Measurements from ENCODE around the gene CTSL. TPM values are rescaled to one million over a fixed set of nuclear protein-coding genes. Genes with fewer than 3 reads are reported as not detected.
A peak's percentile ranks its signal among the peaks of the same experiment; 100 is the strongest.

The CTSL gene
- total and polyA plus RNA-seq, 2 experiments from 2014 or later = 401 to 402 TPM

- no peak overlapping the region for H2AFZ ChIP-seq
- H3K4me2 ChIP-seq (ENCODE audit: unreplicated experiment) = no peak overlapping the region
- no peak for TF ChIP-seq EZH2phosphoT487 (IDR thresholded peaks at IDR 0.05; ENCODE audit: insufficient read depth, low read depth)
- TF ChIP-seq EZH2 (IDR thresholded peaks at IDR 0.05; ENCODE audit: insufficient read depth, poor library complexity, severe bottlenecking) = no peak
- no peaks in the 10 kb centered on the region for H3K27me3 ChIP-seq (replicated peaks; ENCODE audit: insufficient read depth)
- H3K9me3 ChIP-seq (ENCODE audit: low read depth) = no peaks in the 10 kb centered on the region
- in situ Hi-C loops (cut with MboI) = no loop called here
- no peaks in the 10 kb centered on the region for H3K9me2 ChIP-seq (ENCODE audit: insufficient read depth)
- no peak overlapping the region for H3K27ac ChIP-seq
- peaks cover 45% of the 10 kb centered on the region for H3F3A ChIP-seq (ENCODE audit: insufficient read depth)
- no peaks in the 10 kb centered on the region for H3K36me3 ChIP-seq (ENCODE audit: low read depth)
- H3K9ac ChIP-seq = no peak overlapping the region
- H3K4me3 ChIP-seq = no peak overlapping the region
- 80 to 82% methylated on average over 5 of the region's 5 CpGs for WGBS, 2 experiments (ENCODE audit: low coverage in 1 of 2, low lambda C conversion rate in 2 of 2, missing lambda C conversion rate in 2 of 2)
- no peaks in the 10 kb centered on the region for H4K20me1 ChIP-seq (ENCODE audit: insufficient read depth)
- no peaks in the 10 kb centered on the region for H3K79me2 ChIP-seq (ENCODE audit: insufficient read depth)
- no peak for DNase-seq
- H3K4me1 ChIP-seq (ENCODE audit: insufficient read depth) = peaks cover 42% of the 10 kb centered on the region
Observed at GRCh38 chr9:87710443-87710842, 15.5 kb upstream of the CTSL start.

- Histone ChIP-seq H3K36me3 (ENCODE audit: low read depth) (no peaks in the 10 kb centered on the region), H4K20me1 (ENCODE audit: insufficient read depth) (no peaks in the 10 kb centered on the region), H3F3A (ENCODE audit: insufficient read depth) (peaks cover 55% of the 10 kb centered on the region), H3K9me3 (ENCODE audit: low read depth) (no peaks in the 10 kb centered on the region), H3K4me3 (peak overlapping the region; percentile 32), H3K9ac (peak overlapping the region; percentile 88), H3K4me1 (ENCODE audit: insufficient read depth) (peaks cover 50% of the 10 kb centered on the region), H3K27ac (peak overlapping the region; percentile 99), H3K4me2 (ENCODE audit: unreplicated experiment) (peak overlapping the region; percentile 47), H3K79me2 (ENCODE audit: insufficient read depth) (no peaks in the 10 kb centered on the region), H3K27me3 (replicated peaks; ENCODE audit: insufficient read depth) (no peaks in the 10 kb centered on the region), H3K9me2 (ENCODE audit: insufficient read depth) (no peaks in the 10 kb centered on the region), H2AFZ (peak overlapping the region; percentile 52)
- in situ Hi-C loops (cut with MboI) = no loop called here
- DNase-seq = peak; percentile 97
- 9 to 10% methylated on average over 9 of the region's 9 CpGs for WGBS, 2 experiments (ENCODE audit: low coverage in 1 of 2, low lambda C conversion rate in 2 of 2, missing lambda C conversion rate in 2 of 2)
- TF ChIP-seq EZH2phosphoT487 (IDR thresholded peaks at IDR 0.05; ENCODE audit: insufficient read depth, low read depth) = no peak
- no peak for TF ChIP-seq EZH2 (IDR thresholded peaks at IDR 0.05; ENCODE audit: insufficient read depth, poor library complexity, severe bottlenecking)
Observed at GRCh38 chr9:87711857-87712800, 13.8 kb upstream of the CTSL start.

GRCh38 chr9:87712801-87713277 is 13.1 kb upstream of the CTSL start:
- WGBS, 2 experiments (ENCODE audit: low coverage in 1 of 2, low lambda C conversion rate in 2 of 2, missing lambda C conversion rate in 2 of 2) = 62 to 73% methylated on average over 5 to 6 of the region's 6 CpGs
- Histone ChIP-seq H3K27me3 (replicated peaks; ENCODE audit: insufficient read depth) (no peaks in the 10 kb centered on the region), H3K27ac (peak overlapping the region; percentile 99), H3K9me2 (ENCODE audit: insufficient read depth) (no peaks in the 10 kb centered on the region), H4K20me1 (ENCODE audit: insufficient read depth) (no peaks in the 10 kb centered on the region), H3K4me1 (ENCODE audit: insufficient read depth) (peaks cover 50% of the 10 kb centered on the region), H3K9me3 (ENCODE audit: low read depth) (no peaks in the 10 kb centered on the region), H3K4me3 (no peak overlapping the region), H3F3A (ENCODE audit: insufficient read depth) (peaks cover 55% of the 10 kb centered on the region), H3K36me3 (ENCODE audit: low read depth) (no peaks in the 10 kb centered on the region), H3K9ac (peak overlapping the region; percentile 88), H3K4me2 (ENCODE audit: unreplicated experiment) (peak overlapping the region; percentile 47), H3K79me2 (ENCODE audit: insufficient read depth) (no peaks in the 10 kb centered on the region), H2AFZ (no peak overlapping the region)
- in situ Hi-C loops (cut with MboI) = no loop called here
- DNase-seq = no peak
- no peak for TF ChIP-seq EZH2 (IDR thresholded peaks at IDR 0.05; ENCODE audit: insufficient read depth, poor library complexity, severe bottlenecking)
- TF ChIP-seq EZH2phosphoT487 (IDR thresholded peaks at IDR 0.05; ENCODE audit: insufficient read depth, low read depth) = no peak

- Histone ChIP-seq H3K27ac (peak overlapping the region; percentile 99), H3K4me1 (ENCODE audit: insufficient read depth) (peaks cover 50% of the 10 kb centered on the region), H3K9ac (peak overlapping the region; percentile 88), H3K79me2 (ENCODE audit: insufficient read depth) (no peaks in the 10 kb centered on the region), H3K9me3 (ENCODE audit: low read depth) (no peaks in the 10 kb centered on the region), H3K36me3 (ENCODE audit: low read depth) (no peaks in the 10 kb centered on the region), H2AFZ (peak overlapping the region; percentile 56), H3K27me3 (replicated peaks; ENCODE audit: insufficient read depth) (no peaks in the 10 kb centered on the region), H3K4me2 (ENCODE audit: unreplicated experiment) (peak overlapping the region; percentile 87), H3K9me2 (ENCODE audit: insufficient read depth) (no peaks in the 10 kb centered on the region), H3F3A (ENCODE audit: insufficient read depth) (peaks cover 55% of the 10 kb centered on the region), H3K4me3 (peak overlapping the region; percentile 62), H4K20me1 (ENCODE audit: insufficient read depth) (no peaks in the 10 kb centered on the region)
- in situ Hi-C loops (cut with MboI) = no loop called here
- 7 to 10% methylated on average over 11 of the region's 11 CpGs for WGBS, 2 experiments (ENCODE audit: low coverage in 1 of 2, low lambda C conversion rate in 2 of 2, missing lambda C conversion rate in 2 of 2)
- peak; percentile 100 for DNase-seq
- TF ChIP-seq EZH2 (IDR thresholded peaks at IDR 0.05; ENCODE audit: insufficient read depth, poor library complexity, severe bottlenecking) (no peak), EZH2phosphoT487 (IDR thresholded peaks at IDR 0.05; ENCODE audit: insufficient read depth, low read depth) (no peak)
Observed at GRCh38 chr9:87713278-87713987, 12.5 kb upstream of the CTSL start.

Data from GM23248 (cell line).